Measurements from ENCODE around the gene SH3RF3. TPM values are rescaled to one million over a fixed set of nuclear protein-coding genes. Genes with fewer than 3 reads are reported as not detected.

SH3RF3 gene
- total and polyA plus RNA-seq, 10 of the 15 experiments (the other 5 are each of a cell fraction or from before 2014, with no cell fraction given), result 0.08 to 8.8 (median 2.3) TPM

DNA sequence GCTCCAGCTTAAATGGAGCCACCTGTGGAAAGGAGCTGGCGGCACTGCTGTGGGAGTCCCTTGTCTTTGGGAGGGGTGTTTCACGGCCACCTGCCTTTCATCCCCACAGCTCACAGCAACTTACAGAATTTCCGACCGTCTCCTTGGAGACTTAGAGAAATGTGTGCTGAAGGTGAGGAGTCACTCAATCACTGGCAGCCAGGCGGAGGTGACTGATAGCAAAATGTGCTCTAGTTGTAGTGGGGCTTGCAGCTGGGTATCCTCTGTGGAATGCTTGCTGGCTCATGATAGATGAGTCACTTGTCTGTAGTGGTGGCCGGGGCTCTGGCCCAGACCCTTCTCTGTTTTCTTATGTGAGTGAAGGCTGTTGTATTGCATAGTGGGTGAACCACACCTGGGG is 110.7 kb downstream of the SH3RF3 start (continued):
- TF ChIP-seq RELA (IDR thresholded peaks at IDR 0.05; ENCODE audit: borderline replicate concordance, partially characterized antibody) (no peak), ZNF207 (IDR thresholded peaks at IDR 0.05; ENCODE audit: borderline replicate concordance) (no peak), MTA2 (IDR thresholded peaks at IDR 0.05; ENCODE audit: low read depth) (no peak)

DNA sequence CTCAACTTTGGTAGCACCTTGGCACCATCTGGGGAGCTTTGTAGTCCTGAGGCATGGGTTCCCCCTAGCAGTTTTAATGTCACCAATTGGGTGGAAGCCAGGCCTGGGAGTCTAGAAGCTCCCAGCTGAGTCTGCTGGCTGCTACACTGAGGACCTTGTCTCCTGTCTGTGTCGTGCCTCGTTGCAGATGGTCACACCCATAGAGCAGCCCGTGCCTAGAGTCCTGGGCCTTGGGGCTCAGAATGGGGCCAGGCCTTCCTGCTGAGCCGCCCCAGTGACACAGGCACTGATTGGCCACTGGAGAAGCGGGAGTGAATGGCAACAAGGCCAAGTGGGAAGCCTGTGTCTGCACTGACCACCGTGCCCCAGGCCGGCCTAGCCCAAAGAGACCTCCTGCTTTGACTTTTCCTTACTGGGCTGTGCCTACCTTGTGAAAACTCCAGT is 113.2 kb downstream of the SH3RF3 start:
- Histone ChIP-seq H3K9ac (ENCODE audit: control insufficient read depth, insufficient read depth, low read length) (no peak overlapping the region), H3K27ac (ENCODE audit: control insufficient read depth, insufficient read depth) (no peak overlapping the region), H4K20me1 (ENCODE audit: control insufficient read depth, insufficient read depth) (no peaks in the 10 kb centered on the region), H2AFZ (ENCODE audit: control insufficient read depth, low read depth, low read length) (no peak overlapping the region), H3K4me2 (ENCODE audit: control insufficient read depth, insufficient read depth) (no peak overlapping the region), H3K27me3 (replicated peaks in 1 of 2; ENCODE audit: control insufficient read depth in 2 of 2, insufficient read depth in 2 of 2, low read length in 1 of 2) (no peaks in the 10 kb centered on the region), H3K4me1 (ENCODE audit: control insufficient read depth, insufficient read depth, low read length) (peaks cover 5% of the 10 kb centered on the region), H3K4me3 (no peak overlapping the region), H3K9me3 (replicated peaks; ENCODE audit: control insufficient read depth, insufficient read depth, low read length) (no peaks in the 10 kb centered on the region), H3K79me2 (ENCODE audit: control insufficient read depth, insufficient read depth, low read length) (no peaks in the 10 kb centered on the region), H3K36me3 (ENCODE audit: control insufficient read depth in 2 of 2, insufficient read depth in 2 of 2, low read length in 1 of 2) (no peaks in the 10 kb centered on the region)
- in situ Hi-C loops (cut with MboI) (no loop called here), intact Hi-C loops (cut with micrococcal nuclease; ENCODE audit: unreplicated experiment) (no loop called here)
- FAIRE-seq, result no peak
- POLR2A ChIA-PET, result no interaction called here
- CTCF ChIA-PET, result interaction anchor here (1.1 kb wide), 1 partner anchor 16 kb away, joined by 4 read pairs; no protein-coding TSS in a partner anchor
- BruUV-seq (replicated peaks), result no TSS peak
- WGBS (ENCODE audit: insufficient coverage, insufficient replicate concordance, low lambda C conversion rate, missing lambda C conversion rate), result 35% methylated on average over 7 of the region's 7 CpGs
- no peak for DNase-seq (ENCODE audit: low read depth, low spot score)
- no peak for ATAC-seq
- SMC1A ChIA-PET (ENCODE audit: uncharacterized antibody, unreplicated experiment), result interaction anchor here (1.0 kb wide), 1 partner anchor 109 kb away, joined by 3 read pairs; no protein-coding TSS in a partner anchor
- RAD21 ChIA-PET (ENCODE audit: unreplicated experiment), result interaction anchor here (0.7 kb wide), 1 partner anchor 114 kb away, joined by 3 read pairs; no protein-coding TSS in a partner anchor
- no peak for TF ChIP-seq MXI1 (IDR thresholded peaks at IDR 0.05; ENCODE audit: low read depth, low read length)
- TF ChIP-seq SUZ12 (IDR thresholded peaks at IDR 0.05; ENCODE audit: unreplicated experiment), result no peak
- TF ChIP-seq, protein P1, sequence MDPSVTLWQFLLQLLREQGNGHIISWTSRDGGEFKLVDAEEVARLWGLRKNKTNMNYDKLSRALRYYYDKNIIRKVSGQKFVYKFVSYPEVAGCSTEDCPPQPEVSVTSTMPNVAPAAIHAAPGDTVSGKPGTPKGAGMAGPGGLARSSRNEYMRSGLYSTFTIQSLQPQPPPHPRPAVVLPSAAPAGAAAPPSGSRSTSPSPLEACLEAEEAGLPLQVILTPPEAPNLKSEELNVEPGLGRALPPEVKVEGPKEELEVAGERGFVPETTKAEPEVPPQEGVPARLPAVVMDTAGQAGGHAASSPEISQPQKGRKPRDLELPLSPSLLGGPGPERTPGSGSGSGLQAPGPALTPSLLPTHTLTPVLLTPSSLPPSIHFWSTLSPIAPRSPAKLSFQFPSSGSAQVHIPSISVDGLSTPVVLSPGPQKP (IDR thresholded peaks at IDR 0.05; ENCODE audit: low read depth, low read length), result no peak
- no peak for TF ChIP-seq RBBP5 (conservative IDR thresholded peaks at IDR 0.05)
- TF ChIP-seq FOS (IDR thresholded peaks at IDR 0.05; ENCODE audit: borderline replicate concordance, extremely low read depth, insufficient read length), result no peak
- no peak for TF ChIP-seq PML (IDR thresholded peaks at IDR 0.05; ENCODE audit: low read length)
- no peak for TF ChIP-seq TCF12 (IDR thresholded peaks at IDR 0.05; ENCODE audit: low read depth, low read length)
- TF ChIP-seq SMAD5 (IDR thresholded peaks at IDR 0.05; ENCODE audit: low read depth), result no peak

Data from GM12878 (cell line).